Esophagus (tissue), 2 donors: ENCODE results near the gene NUDT19. TPM values are rescaled to one million over a fixed set of nuclear protein-coding genes. Genes with fewer than 3 reads are reported as not detected.

ENCODE experiments used
- H3K27ac ChIP-seq, 2 donors: one replicate each; pipeline ENCODE4 v1.5.1; 2013; ENCODE audit warnings: low read depth in 2 of 2, mild to moderate bottlenecking in 2 of 2, inconsistent platforms in 1 of 2, low read length in 1 of 2, moderate library complexity in 1 of 2
- H3K27me3 ChIP-seq, 2 donors: one replicate each; pipeline ENCODE4 v1.6.1; 2013; ENCODE audit warnings: low read length in 2 of 2, control low read depth in 1 of 2, mild to moderate bottlenecking in 1 of 2; ENCODE audit not compliant: insufficient read depth in 2 of 2, control insufficient read depth in 1 of 2
- H3K36me3 ChIP-seq, 2 donors: one replicate each; pipeline ENCODE4 v1.6.1; 2013; ENCODE audit warnings: low read length in 1 of 2; ENCODE audit not compliant: control insufficient read depth in 2 of 2, insufficient read depth in 2 of 2
- H3K4me1 ChIP-seq, 2 donors: one replicate each; pipeline ENCODE4 v1.6.1; 2013; ENCODE audit warnings: low read length in 1 of 2; ENCODE audit not compliant: control insufficient read depth in 2 of 2, insufficient read depth in 2 of 2
- H3K4me3 ChIP-seq, 2 donors: one replicate each; pipeline ENCODE4 v1.5.1; 2013; ENCODE audit warnings: low read length in 2 of 2, mild to moderate bottlenecking in 2 of 2, low read depth in 1 of 2, moderate library complexity in 1 of 2
- H3K9me3 ChIP-seq, 2 donors: one replicate each; pipeline ENCODE4 v1.6.1; 2013; ENCODE audit warnings: mild to moderate bottlenecking in 2 of 2, low read depth in 1 of 2, low read length in 1 of 2, moderate library complexity in 1 of 2; ENCODE audit not compliant: control insufficient read depth in 2 of 2, insufficient read depth in 1 of 2
- WGBS, 2 donors: extraction: QIAGEN DNeasy Blood & Tissue Kit; methylation state at CpG; one replicate each; pipeline ENCODE4 v1.1.7; 2013; 5-methylcytosine and 5-hydroxymethylcytosine counted together
- polyA plus RNA-seq, 2 donors: library from polyadenylated mRNA; stranded (reverse); fragments of 200-250 nt; gene quantifications; one replicate each; pipeline ENCODE4 v1.2.3, GENCODE V29; 2013
- donor health status: healthy with polysubstance abuse.
- donor health status: Bipolar disorder and iron deficiency.

NUDT19 gene
- polyA plus RNA-seq, 2 donors, result 8.5 to 8.6 TPM

DNA sequence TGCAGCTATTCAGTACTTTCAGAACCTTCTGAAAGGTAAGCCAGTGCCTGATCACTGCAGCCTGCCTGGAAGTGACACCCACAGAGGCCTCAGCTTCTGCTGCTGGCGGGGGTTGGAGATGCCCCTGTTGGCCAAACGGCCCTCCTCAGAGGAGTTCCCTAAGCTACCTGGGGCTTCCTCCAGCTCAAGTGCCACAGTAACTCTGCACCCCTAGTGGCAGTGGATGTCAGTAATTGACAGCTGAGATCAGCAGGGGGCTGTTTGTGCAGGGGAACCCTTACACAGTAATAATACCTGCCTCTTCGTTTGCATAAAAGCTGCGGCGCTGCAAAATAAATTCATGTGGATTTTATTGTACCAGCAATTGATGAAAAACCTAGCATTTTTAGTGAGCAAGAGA is 56.9 kb downstream of the NUDT19 start:
- Histone ChIP-seq H3K4me3 (no peak overlapping the region), H3K36me3 (no peaks in the 10 kb centered on the region), H3K27me3 (no peaks in the 10 kb centered on the region), H3K4me1 (no peaks in the 10 kb centered on the region), H3K27ac (no peak overlapping the region), H3K9me3 (no peaks in the 10 kb centered on the region)
- 62 to 66% methylated on average over 5 of the region's 5 CpGs for WGBS, 2 donors

DNA sequence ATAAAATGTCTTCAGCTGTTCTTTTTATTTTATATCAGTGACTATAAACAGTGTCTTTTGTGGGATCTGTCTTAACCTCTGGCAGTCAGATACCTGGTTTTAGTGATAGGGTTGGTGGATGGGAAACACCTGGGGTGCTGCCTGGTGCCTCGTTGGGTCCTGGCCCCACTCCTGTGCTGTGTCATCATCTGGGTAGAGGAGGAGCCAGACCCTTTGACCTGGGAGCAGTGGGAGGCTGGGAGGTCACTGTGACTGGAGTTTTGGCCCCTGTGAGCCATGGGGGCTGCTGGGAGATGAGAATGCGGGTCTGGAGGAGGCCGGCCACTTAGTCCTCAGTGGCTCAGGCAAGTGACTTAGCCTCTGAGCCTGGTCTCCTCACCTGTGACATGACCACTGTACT is 57.3 kb downstream of the NUDT19 start:
- Histone ChIP-seq H3K27ac (no peak overlapping the region), H3K9me3 (no peaks in the 10 kb centered on the region), H3K36me3 (no peaks in the 10 kb centered on the region), H3K4me3 (no peak overlapping the region), H3K4me1 (no peaks in the 10 kb centered on the region), H3K27me3 (no peaks in the 10 kb centered on the region)
- 58 to 71% methylated on average over 3 of the region's 3 CpGs for WGBS, 2 donors

DNA sequence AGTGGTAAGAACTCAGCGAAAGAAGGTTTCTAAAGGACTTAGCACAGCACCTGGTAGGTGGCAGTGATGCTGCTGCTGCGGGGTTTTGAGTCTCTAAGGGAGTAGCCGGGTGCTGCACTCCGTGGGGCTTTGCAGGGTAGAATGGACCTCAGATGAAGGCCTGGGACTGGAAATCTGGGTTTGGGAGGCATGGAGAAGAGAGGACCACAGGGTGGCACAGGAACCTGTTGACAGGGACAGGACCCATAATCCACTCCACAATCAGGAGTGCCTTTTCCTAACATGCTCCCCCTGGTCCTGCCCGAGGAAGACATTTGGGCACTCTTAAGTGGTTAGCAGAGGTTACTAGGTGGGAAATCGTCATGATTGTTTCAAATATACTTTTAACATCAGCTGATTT is 57.7 kb downstream of the NUDT19 start:
- H3K4me1 ChIP-seq, result no peaks in the 10 kb centered on the region
- WGBS, 2 donors, result 76 to 83% methylated on average over 6 of the region's 6 CpGs
- no peak overlapping the region for H3K4me3 ChIP-seq
- no peaks in the 10 kb centered on the region for H3K27me3 ChIP-seq
- H3K9me3 ChIP-seq, result no peaks in the 10 kb centered on the region
- H3K27ac ChIP-seq, result no peak overlapping the region
- no peaks in the 10 kb centered on the region for H3K36me3 ChIP-seq

DNA sequence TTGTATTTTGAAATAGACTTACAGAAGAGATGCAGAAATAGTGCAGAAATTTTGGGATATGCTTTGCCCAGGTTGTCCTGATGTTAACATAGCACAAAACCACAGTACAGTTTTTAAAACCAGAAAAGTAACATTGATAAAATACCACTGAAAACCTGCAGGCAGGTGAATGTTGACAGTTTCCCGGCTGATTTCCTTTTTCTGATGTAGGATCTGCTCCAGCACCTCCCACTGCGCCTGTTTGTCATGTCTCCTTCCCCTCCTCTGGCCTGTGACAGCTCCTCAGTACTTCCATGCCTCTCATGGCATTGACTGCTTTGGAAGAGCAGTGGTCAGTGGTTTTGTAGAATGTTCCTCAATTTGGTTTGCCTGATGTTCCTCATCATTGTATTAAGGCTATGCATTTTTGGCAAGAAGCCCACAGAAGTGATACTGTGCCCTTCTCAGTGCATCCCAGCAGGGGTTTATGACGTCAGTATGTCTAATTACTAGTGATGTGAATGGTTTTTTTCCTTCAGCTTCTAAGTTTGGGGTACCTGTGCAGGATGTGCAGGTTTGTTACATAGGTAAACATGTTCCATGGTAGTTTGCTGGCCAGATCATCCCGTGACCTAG is 58.9 kb downstream of the NUDT19 start:
- Histone ChIP-seq H3K4me1 (no peaks in the 10 kb centered on the region), H3K4me3 (no peak overlapping the region), H3K27ac (no peak overlapping the region), H3K27me3 (no peaks in the 10 kb centered on the region), H3K9me3 (no peaks in the 10 kb centered on the region), H3K36me3 (no peaks in the 10 kb centered on the region)
- 48 to 55% methylated on average over 4 of the region's 4 CpGs for WGBS, 2 donors

DNA sequence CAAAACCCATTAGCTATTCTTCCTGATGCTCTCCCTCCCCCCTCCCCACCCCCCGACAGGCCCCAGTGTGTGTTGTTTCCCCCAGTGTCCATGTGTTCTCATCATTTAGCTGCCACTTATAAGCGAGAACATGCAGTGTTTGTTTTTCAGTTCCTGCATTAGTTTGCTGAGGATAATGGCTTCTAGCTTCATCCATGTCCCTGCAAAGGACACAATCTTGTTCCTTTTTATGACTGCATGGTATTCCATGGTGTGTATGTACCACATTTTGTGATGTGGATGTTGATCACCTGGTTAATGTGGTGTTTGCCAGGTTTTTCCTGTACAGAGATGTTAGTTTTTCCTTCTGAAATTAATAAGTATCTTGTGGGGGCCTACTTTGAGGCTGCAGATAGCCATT is 59.4 kb downstream of the NUDT19 start:
- H3K36me3 ChIP-seq, result no peaks in the 10 kb centered on the region
- no peak overlapping the region for H3K4me3 ChIP-seq
- H3K4me1 ChIP-seq, result no peaks in the 10 kb centered on the region
- 77 to 80% methylated on average over 2 of the region's 2 CpGs for WGBS, 2 donors
- no peaks in the 10 kb centered on the region for H3K27me3 ChIP-seq
- no peaks in the 10 kb centered on the region for H3K9me3 ChIP-seq
- no peak overlapping the region for H3K27ac ChIP-seq

DNA sequence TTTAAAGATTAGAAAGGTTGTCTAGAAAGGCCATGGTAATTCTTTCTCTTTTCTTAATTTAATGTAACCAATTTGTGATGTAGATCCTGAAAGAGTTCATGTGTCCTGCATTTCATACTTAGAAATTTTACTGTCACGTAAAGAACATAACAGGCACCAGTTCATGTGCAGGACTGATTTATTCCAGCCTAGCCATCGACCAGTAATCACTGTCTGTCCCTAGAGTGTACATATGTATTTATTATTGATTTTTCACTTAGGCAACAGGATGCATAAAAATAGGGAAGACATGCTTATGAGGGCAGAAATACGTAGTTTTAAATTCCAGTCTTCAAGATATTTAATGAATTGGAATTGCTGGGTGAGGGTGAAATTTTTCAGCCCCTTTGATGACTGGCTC is 65.6 kb downstream of the NUDT19 start:
- 81 to 82% methylated on average over 3 of the region's 3 CpGs for whole genome bisulfite sequencing, 2 donors
- H3K9me3 ChIP-seq, result peaks cover 0 to 3% of the 10 kb centered on the region in 2 donors

More for the DNA sequence above, 65.6 kb downstream of the NUDT19 start:
- Histone ChIP-seq H3K27me3 (no peaks in the 10 kb centered on the region), H3K27ac (no peak overlapping the region), H3K4me1 (no peaks in the 10 kb centered on the region), H3K4me3 (no peak overlapping the region), H3K36me3 (no peaks in the 10 kb centered on the region)

Other genes with a start within 250 kb of the NUDT19 start
- 100 to 1,000 TPM in 1 of 2 donors, 10 to 100 TPM in 1; 95.3 to 197 TPM for gene PDCD5, start 110.6 kb upstream of the NUDT19 start, polyA plus RNA-seq
- 10 to 100 TPM in 1 of 2 donors, 1 to 10 TPM in 1; 8.5 to 10.9 TPM for gene ANKRD27, start 16.6 kb upstream of the NUDT19 start, polyA plus RNA-seq
- gene RGS9BP, start 16.0 kb upstream of the NUDT19 start, polyA plus RNA-seq, result under 1 TPM; 0.12 to 0.37 TPM
- gene TDRD12, start 27.9 kb downstream of the NUDT19 start, polyA plus RNA-seq, result under 1 TPM; 0.04 to 0.06 TPM
- under 1 TPM; 0.16 to 0.33 TPM for gene SLC7A9, start 177.9 kb downstream of the NUDT19 start, polyA plus RNA-seq